OCI-LY1 (cell line): ENCODE data around the gene NR4A1.
A peak's percentile ranks its signal among the peaks of the same experiment; 100 is the strongest.

Source experiments
- H2AFZ ChIP-seq: fragments of 200-600 bp; sonication (generic), shearing (Covaris generic); 2 replicates; pipeline ENCODE4 v1.6.0; 2014; ENCODE audit warnings: antibody characterized with exemption, mild to moderate bottlenecking, low read length
- H3F3A ChIP-seq: fragments of 200-600 bp; sonication (generic), shearing (Covaris generic); 2 replicates; pipeline ENCODE4 v1.6.0; 2014; ENCODE audit warnings: mild to moderate bottlenecking, antibody characterized with exemption, low read length, moderate library complexity; ENCODE audit not compliant: insufficient read depth
- H3K27ac ChIP-seq: fragments of 200-600 bp; sonication (generic); 2 replicates; pipeline ENCODE4 v1.5.1; 2014; ENCODE audit warnings: low read length, mixed run types, mild to moderate bottlenecking, low read depth; ENCODE audit not compliant: poor library complexity, severe bottlenecking
- H3K27me3 ChIP-seq: fragments of 200-600 bp; sonication (generic); 2 replicates; pipeline ENCODE4 v1.6.0; 2014; ENCODE audit warnings: antibody characterized with exemption, mild to moderate bottlenecking, low read length, moderate library complexity; ENCODE audit not compliant: insufficient read depth
- H3K36me3 ChIP-seq: fragments of 200-600 bp; sonication (generic); 2 replicates; pipeline ENCODE4 v1.6.1; 2014; ENCODE audit warnings: mild to moderate bottlenecking, antibody characterized with exemption, low read length, moderate library complexity, mixed read lengths; ENCODE audit not compliant: insufficient read depth
- H3K4me1 ChIP-seq: fragments of 200-600 bp; sonication (generic); 2 replicates; pipeline ENCODE4 v1.5.1; 2014; ENCODE audit warnings: mild to moderate bottlenecking, low read length, moderate library complexity; ENCODE audit not compliant: insufficient read depth, severe bottlenecking
- H3K4me2 ChIP-seq: fragments of 200-600 bp; sonication (generic), shearing (Covaris generic); 2 replicates; pipeline ENCODE4 v1.6.1; 2014; ENCODE audit warnings: low read length
- H3K4me3 ChIP-seq: fragments of 200-600 bp; sonication (generic); 2 replicates; pipeline ENCODE4 v1.5.1; 2014; ENCODE audit warnings: low read length, low read depth, mild to moderate bottlenecking, mixed read lengths; ENCODE audit not compliant: poor library complexity, severe bottlenecking
- H3K79me2 ChIP-seq: fragments of 200-600 bp; shearing (Covaris generic); 2 replicates; pipeline ENCODE4 v1.6.1; 2016; ENCODE audit warnings: mixed run types, low read length, mixed read lengths; ENCODE audit not compliant: insufficient read depth
- H3K9ac ChIP-seq: fragments of 200-600 bp; sonication (generic), shearing (Covaris generic); 2 replicates; pipeline ENCODE4 v1.6.1; 2014; ENCODE audit warnings: mild to moderate bottlenecking, low read length, mixed read lengths
- H3K9me2 ChIP-seq: fragments of 200-600 bp; sonication (generic), shearing (Covaris generic); 2 replicates; pipeline ENCODE4 v1.6.1; 2014; ENCODE audit warnings: low read depth, mild to moderate bottlenecking, low read length, mixed read lengths
- H3K9me3 ChIP-seq: fragments of 200-600 bp; shearing (Covaris generic); 2 replicates; pipeline ENCODE4 v1.6.1; 2014; ENCODE audit warnings: low read length, mixed read lengths
- H4K20me1 ChIP-seq: fragments of 200-600 bp; sonication (generic), shearing (Covaris generic); 2 replicates; pipeline ENCODE4 v1.6.0; 2016; ENCODE audit warnings: mild to moderate bottlenecking, low read length; ENCODE audit not compliant: insufficient read depth
- CTCF ChIP-seq: fragments of 200-600 bp; sonication (generic), shearing (Covaris generic); IDR thresholded peaks from 2 replicates; pipeline ENCODE4 v1.5.1; 2017; ENCODE audit warnings: mild to moderate bottlenecking, antibody characterized with exemption, low read length, moderate library complexity, mixed read lengths
- EZH2 ChIP-seq: fragments of 200-600 bp; sonication (generic), shearing (Covaris generic); IDR thresholded peaks from 2 replicates; pipeline ENCODE4 v1.8.0; 2017; ENCODE audit warnings: borderline replicate concordance, mixed run types, mild to moderate bottlenecking, antibody characterized with exemption, low read length, moderate library complexity, mixed read lengths

The NR4A1 gene

GRCh38 chr12:52049688-52050087 is 1.6 kb upstream of the NR4A1 start:
- Histone ChIP-seq H3K9me3 (no peaks in the 10 kb centered on the region), H4K20me1 (no peaks in the 10 kb centered on the region), H3K36me3 (no peaks in the 10 kb centered on the region; the same call in 1 of the 2 replicates), H3K4me1 (peaks cover 23% of the 10 kb centered on the region), H3K4me2 (no peak overlapping the region), H3K9me2 (no peaks in the 10 kb centered on the region), H3K4me3 (no peak overlapping the region), H3K27me3 (no peaks in the 10 kb centered on the region), H3F3A (no peaks in the 10 kb centered on the region), H3K27ac (no peak overlapping the region), H2AFZ (no peak overlapping the region), H3K79me2 (no peaks in the 10 kb centered on the region), H3K9ac (no peak overlapping the region)
- TF ChIP-seq EZH2, result no peak
- no peak for TF ChIP-seq CTCF

- Histone ChIP-seq H2AFZ (no peak overlapping the region), H3K27ac (no peak overlapping the region), H3K9ac (peak overlapping the region; percentile 69), H3K4me2 (peak overlapping the region; percentile 88), H3K27me3 (no peaks in the 10 kb centered on the region), H3K4me3 (peak overlapping the region; percentile 61), H3K36me3 (no peaks in the 10 kb centered on the region; the same call in 1 of the 2 replicates), H4K20me1 (no peaks in the 10 kb centered on the region), H3K4me1 (peaks cover 23% of the 10 kb centered on the region), H3K79me2 (no peaks in the 10 kb centered on the region), H3F3A (no peaks in the 10 kb centered on the region), H3K9me2 (no peaks in the 10 kb centered on the region), H3K9me3 (no peaks in the 10 kb centered on the region)
- TF ChIP-seq EZH2, result no peak
- no peak for TF ChIP-seq CTCF
Measured at GRCh38 chr12:52050116-52050757, 1.0 kb upstream of the NR4A1 start.

- Histone ChIP-seq H3K27ac (no peak overlapping the region), H3K4me3 (peak overlapping the region; percentile 61), H3K9me3 (no peaks in the 10 kb centered on the region), H2AFZ (no peak overlapping the region), H3K4me2 (peak overlapping the region; percentile 88), H3K36me3 (no peaks in the 10 kb centered on the region; the same call in 1 of the 2 replicates), H3K9me2 (no peaks in the 10 kb centered on the region), H3K4me1 (peaks cover 23% of the 10 kb centered on the region), H3K79me2 (no peaks in the 10 kb centered on the region), H3K27me3 (no peaks in the 10 kb centered on the region), H3F3A (no peaks in the 10 kb centered on the region), H4K20me1 (no peaks in the 10 kb centered on the region), H3K9ac (no peak overlapping the region; the same call in 1 of the 2 replicates)
- no peak for TF ChIP-seq CTCF
- no peak for TF ChIP-seq EZH2
Measured at GRCh38 chr12:52052468-52053186, 1.4 kb downstream of the NR4A1 start.
